Measurements from ENCODE around the gene TM9SF2.

Gene TM9SF2

GRCh38 chr13:99556867-99557443 is 55.7 kb downstream of the TM9SF2 start:
- H3K4me3 ChIP-seq (replicated peaks; ENCODE audit: insufficient read depth, low read length): no peak overlapping the region
- DNase-seq (ENCODE audit: low read depth in 1 of 2, low spot score in 1 of 2): no peak
- H3K27me3 ChIP-seq (ENCODE audit: insufficient read depth, poor library complexity, severe bottlenecking): no peaks in the 10 kb centered on the region
- no peak for TF ChIP-seq CTCF (IDR thresholded peaks at IDR 0.05; ENCODE audit: insufficient read depth, low read length)
- TF ChIP-seq POLR2AphosphoS5 (IDR thresholded peaks at IDR 0.05; ENCODE audit: low read depth): no peak
- no peak for TF ChIP-seq SPI1 (IDR thresholded peaks at IDR 0.05; ENCODE audit: borderline replicate concordance, low read depth)
- TF ChIP-seq GABPA (IDR thresholded peaks at IDR 0.05; ENCODE audit: low read depth): no peak
- no peak overlapping the region for H3K27ac ChIP-seq (replicated peaks)

- Histone ChIP-seq H3K4me3 (replicated peaks; ENCODE audit: insufficient read depth, low read length) (no peak overlapping the region), H3K27me3 (ENCODE audit: insufficient read depth, poor library complexity, severe bottlenecking) (no peaks in the 10 kb centered on the region), H3K27ac (replicated peaks) (no peak overlapping the region)
- TF ChIP-seq GABPA (IDR thresholded peaks at IDR 0.05; ENCODE audit: low read depth) (no peak), SPI1 (IDR thresholded peaks at IDR 0.05; ENCODE audit: borderline replicate concordance, low read depth) (no peak), REST (IDR thresholded peaks at IDR 0.05; ENCODE audit: insufficient replicate concordance, low read depth) (no peak), CTCF (IDR thresholded peaks at IDR 0.05; ENCODE audit: insufficient read depth, low read length) (no peak), POLR2AphosphoS5 (IDR thresholded peaks at IDR 0.05; ENCODE audit: low read depth) (no peak)
- DNase-seq (ENCODE audit: low read depth in 1 of 2, low spot score in 1 of 2): no peak
These were observed 57.4 kb downstream of the TM9SF2 start for GRCh38 chr13:99558570-99559180.

- no peak overlapping the region for H3K27ac ChIP-seq (replicated peaks)
- no peak for TF ChIP-seq SPI1 (IDR thresholded peaks at IDR 0.05; ENCODE audit: borderline replicate concordance, low read depth)
- no peak for TF ChIP-seq REST (IDR thresholded peaks at IDR 0.05; ENCODE audit: insufficient replicate concordance, low read depth)
- H3K27me3 ChIP-seq (ENCODE audit: insufficient read depth, poor library complexity, severe bottlenecking): no peaks in the 10 kb centered on the region
- no peak for DNase-seq (ENCODE audit: low read depth in 1 of 2, low spot score in 1 of 2)
- no peak overlapping the region for H3K4me3 ChIP-seq (replicated peaks; ENCODE audit: insufficient read depth, low read length)
These were observed 58.3 kb downstream of the TM9SF2 start for GRCh38 chr13:99559560-99559959.

- Histone ChIP-seq H3K27me3 (ENCODE audit: insufficient read depth, poor library complexity, severe bottlenecking) (no peaks in the 10 kb centered on the region), H3K27ac (replicated peaks) (no peak overlapping the region), H3K4me3 (replicated peaks; ENCODE audit: insufficient read depth, low read length) (no peak overlapping the region)
- TF ChIP-seq POLR2AphosphoS5 (IDR thresholded peaks at IDR 0.05; ENCODE audit: low read depth) (no peak), REST (IDR thresholded peaks at IDR 0.05; ENCODE audit: insufficient replicate concordance, low read depth) (no peak), GABPA (IDR thresholded peaks at IDR 0.05; ENCODE audit: low read depth) (no peak), CTCF (IDR thresholded peaks at IDR 0.05; ENCODE audit: insufficient read depth, low read length) (no peak), SPI1 (IDR thresholded peaks at IDR 0.05; ENCODE audit: borderline replicate concordance, low read depth) (no peak)
- no peak for DNase-seq (ENCODE audit: low read depth in 1 of 2, low spot score in 1 of 2)
These were observed 62.1 kb downstream of the TM9SF2 start for GRCh38 chr13:99563404-99563803.

Data from HL-60 (cell line).